ENCODE measurements around the gene DCP1B.

The DCP1B gene

DNA sequence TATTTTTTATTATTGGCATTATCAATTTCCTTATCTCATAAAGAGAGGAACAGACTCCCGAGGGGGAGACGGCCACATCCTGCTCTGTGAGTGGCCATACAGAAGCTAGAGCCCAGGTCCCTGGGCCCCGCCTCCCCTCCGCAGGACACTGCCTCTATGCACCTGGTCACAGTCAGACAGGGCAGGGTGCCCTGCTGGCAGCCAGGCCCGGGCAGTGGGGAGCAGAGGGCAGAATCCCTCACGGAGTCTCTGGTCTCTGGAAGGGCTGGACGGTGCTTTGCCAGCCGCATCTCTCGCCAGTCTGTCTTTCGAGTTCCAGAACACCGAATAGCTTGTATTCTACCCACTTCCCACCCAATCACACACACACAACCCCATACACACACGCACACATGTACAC lies 69.4 kb downstream of the DCP1B start:
- DNase-seq (ENCODE audit: low spot score): no peak

DNA sequence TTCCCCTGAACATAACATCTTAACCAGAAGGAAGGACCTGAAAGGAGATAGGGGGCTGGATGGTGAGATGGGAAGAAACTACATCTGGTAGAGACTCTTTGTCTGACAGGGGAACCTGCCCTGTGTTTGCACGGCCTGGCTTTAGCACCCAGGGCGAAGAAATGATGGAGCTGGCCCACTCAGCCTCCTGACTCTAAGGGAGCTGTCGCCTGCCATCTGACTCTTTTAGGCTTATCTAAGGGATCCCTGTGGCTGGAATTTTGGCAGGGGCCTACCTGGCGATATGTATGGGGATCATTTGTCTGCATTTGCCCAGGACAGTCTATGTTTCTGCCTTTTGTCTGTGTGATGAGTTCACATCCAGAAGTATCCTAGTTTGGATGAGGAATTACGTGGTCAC lies 70.2 kb downstream of the DCP1B start:
- no peak for DNase-seq (ENCODE audit: low spot score)

DNA sequence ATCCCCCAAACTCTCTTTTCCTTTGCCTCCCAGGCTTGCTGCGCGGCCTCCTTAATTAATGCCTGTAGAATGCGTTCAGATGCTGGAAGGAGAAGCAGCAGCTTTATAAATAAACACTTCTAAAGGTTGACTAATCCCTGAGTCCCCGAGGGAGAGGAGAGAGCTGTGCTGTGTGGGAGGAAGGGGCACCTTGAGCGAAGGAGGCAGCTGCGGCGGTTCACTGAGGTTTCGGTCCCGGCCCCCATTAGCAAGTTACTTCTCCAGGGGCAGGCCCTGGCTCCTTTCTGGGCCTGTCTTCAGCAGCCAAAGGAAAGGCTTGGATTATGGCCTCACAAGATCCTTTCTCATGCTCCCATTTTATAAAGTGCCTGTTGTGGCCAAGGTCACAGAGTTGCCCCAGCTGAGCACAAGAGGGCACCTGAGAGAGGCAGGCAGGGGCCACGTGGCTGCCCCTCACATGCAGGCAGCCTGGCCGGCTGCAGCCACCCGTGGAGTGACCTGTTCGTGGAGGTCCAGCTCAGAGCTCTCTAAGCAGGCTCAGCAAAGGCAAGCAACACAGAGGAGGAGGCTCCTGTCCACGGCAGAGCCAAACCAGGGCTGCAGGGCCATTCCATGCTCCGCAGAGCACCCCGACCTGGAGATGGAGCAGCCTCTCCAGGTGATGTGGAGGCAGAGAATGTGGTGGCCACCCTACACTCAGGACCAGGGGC lies 70.8 kb downstream of the DCP1B start:
- DNase-seq (ENCODE audit: low spot score): no peak

DNA sequence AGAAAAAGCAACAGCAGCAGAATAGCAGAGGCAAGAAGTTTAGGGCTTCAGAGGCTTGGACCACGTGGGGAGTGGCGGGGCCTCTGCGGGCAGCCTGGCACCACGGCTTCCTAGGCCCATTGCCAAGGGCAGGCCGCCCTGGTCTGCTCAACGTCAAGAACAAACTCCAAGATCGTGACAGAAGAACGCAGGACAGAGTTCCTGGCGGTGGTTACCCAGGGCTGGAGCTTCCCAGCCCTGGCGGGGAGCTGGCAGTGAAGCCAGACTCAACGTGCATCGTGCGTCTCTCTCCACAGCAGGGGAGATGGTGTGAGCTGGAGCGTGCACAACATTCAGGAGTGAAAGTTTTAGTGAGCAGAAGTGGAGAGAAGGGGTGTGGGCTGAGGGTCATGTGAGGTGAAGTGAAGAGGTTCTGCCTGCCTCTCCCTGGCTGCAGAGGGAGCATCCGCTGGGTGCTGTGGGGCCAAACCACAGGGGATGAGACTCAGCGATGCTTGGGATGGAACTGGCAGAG lies 71.9 kb downstream of the DCP1B start:
- no peak for DNase-seq (ENCODE audit: low spot score)

DNA sequence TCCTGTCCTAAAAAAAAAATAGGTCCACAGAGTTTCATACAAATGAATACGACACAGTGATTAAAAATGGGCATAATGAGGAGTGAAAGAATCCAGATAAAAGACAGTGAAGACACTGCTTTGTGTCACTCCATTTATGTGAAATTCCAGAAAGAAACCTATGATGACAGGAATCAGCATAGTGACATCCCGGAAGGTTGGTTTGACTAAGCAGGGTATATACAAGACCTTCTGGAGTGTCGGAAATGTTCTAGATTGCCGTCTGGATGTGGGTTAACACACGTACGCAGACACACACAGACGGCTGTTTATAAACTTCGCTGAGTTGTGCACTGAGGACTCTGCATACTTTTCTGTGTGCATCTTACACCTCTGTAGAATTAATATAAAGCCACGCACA lies 72.6 kb downstream of the DCP1B start:
- DNase-seq (ENCODE audit: low spot score): no peak

DNA sequence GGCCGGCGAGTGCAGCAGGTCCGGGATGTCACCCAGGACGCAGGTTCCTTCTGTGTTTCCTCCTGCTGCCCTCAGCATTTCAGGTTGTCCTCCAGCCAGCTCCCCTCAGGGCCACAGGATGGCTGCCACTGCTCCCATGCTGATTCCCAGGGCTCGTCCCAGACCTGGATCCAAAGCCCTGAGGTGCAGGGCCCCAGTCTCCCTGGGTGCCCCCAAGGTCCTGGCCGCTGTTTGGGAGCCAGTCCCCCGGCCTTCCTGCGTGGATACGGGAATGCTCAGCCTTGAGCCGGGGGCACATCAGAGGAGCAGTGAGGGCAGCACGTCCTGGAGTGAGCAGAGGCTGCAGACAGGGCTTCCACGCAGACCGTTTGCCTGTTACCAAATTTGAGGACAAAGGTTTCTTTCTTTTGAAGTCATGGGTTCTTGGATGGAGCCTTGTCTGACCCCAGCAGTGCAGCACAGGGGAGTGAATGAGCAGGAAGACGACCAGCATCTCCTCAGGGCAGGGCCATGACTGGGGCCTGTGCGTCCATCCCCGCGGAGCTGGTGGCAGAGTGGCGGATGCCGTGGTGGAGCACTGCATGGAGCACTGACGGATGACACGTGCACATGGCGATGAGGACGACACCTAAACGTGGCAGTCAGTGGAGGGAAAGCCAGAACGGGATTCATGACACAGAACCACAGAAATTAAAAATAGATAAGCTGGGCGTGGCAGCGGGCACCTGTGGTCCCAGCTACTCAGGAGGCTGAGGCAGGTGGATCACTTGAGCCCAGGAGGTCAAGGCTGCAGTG lies 73.3 kb downstream of the DCP1B start:
- no peak for DNase-seq (ENCODE audit: low spot score)

DNA sequence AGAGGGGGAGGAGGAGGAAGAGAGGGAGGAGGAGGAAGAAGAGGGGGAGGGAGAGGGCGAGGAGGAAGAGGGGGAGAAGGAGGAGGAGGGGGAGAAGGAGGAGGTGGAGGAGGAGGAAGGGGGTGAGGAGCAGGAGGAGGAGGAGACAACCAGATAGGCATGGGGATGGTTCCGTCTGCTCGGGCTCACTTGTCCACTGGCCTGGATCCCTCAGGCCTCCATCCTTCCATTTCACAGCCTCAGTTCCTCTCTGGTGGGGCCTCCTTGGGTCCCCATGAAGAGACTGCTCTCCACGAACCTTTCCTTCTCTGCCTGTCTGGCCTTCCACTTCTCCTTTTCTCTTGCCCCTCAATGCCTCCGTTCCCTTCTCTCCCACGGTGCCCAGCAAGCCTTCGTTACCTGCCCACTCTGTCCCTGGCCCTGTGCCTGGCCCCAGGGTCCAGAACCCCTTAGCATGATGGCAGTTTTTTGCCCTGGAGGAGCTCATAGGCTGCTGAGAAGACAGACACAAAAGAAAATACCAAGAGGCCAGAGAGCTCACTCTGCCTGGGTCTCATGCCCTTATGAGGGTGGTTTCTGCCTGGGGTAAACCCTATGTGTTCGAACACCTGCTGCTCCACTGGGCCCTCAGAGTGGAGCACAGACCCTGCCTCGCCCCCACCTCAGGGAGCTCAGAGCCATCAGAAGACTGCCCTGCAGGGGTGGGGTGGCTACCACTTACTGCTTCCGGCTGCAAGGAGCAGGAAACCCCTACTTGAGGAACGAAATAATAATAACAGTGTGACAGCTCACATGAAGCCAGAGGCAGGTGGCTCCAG lies 74.1 kb downstream of the DCP1B start:
- no peak for DNase-seq (ENCODE audit: low spot score)

DNA sequence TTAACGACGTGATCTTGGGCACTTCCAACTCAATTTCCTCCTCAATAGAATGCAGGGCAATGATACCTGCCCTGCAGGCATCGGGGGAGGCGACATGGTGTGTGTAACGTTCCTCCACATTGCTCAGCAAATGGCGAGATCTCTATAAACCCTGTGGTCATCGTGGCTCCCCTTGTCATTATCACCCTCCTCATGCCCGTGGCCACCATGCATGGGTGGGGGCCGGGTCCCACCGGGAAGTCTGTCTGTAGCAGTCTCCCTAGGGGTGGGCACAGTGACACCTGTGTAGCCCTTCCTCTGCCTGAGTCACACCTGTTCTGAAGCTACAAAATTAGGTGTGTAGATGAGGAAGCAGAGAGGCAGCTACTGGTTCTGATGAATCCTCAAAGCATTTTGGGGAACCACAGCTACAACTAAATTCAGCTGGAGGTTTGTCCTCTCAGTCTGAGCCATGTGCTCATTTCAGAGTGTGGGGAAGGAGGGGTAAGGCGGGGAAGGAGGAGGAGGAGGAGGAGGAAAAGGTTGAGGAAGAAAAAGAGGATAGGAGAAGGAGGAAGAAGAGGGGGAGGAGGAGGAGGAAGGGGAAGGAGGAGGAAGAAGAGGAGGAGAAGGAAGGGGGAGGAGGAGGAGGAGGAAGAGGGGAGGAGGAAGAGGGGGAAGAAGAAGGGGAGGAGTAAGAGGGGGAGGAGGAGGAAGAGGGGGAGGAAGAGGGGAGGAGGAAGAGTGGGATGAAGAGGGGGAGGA lies 74.8 kb downstream of the DCP1B start:
- no peak for DNase-seq (ENCODE audit: low spot score)

DNA sequence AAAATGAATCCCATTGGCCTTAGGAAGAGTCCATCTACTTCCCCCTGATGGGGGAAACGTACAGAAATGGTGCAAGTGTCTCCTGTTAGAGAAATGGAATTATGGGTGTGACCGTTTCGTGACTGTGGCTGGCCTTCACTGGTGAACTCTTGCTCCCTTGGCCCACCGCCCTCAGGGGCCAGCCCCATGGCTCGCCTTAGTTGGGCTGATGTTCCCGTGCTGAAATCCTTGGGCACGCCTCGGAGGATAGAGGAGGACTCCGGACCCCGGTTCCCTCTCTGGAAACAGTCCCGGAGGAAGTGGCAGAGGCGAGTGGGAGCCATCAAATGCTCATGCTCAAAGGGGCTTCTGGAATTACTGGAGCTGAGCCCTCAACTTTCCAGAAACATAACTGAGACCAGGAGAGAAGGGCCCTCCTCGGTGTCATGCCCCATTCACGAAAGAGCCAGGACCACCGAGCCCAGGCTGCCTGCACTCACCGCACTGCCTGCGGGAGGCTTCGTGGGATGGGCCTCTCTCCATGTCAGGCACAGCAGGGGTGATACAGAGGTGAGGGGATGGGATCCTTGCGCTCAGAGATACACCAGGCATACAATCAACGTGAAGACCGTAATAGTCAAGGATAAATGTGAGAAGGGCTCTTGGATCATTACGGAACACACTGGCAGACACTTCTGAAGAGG lies 75.7 kb downstream of the DCP1B start:
- no peak for DNase-seq (ENCODE audit: low spot score)

DNA sequence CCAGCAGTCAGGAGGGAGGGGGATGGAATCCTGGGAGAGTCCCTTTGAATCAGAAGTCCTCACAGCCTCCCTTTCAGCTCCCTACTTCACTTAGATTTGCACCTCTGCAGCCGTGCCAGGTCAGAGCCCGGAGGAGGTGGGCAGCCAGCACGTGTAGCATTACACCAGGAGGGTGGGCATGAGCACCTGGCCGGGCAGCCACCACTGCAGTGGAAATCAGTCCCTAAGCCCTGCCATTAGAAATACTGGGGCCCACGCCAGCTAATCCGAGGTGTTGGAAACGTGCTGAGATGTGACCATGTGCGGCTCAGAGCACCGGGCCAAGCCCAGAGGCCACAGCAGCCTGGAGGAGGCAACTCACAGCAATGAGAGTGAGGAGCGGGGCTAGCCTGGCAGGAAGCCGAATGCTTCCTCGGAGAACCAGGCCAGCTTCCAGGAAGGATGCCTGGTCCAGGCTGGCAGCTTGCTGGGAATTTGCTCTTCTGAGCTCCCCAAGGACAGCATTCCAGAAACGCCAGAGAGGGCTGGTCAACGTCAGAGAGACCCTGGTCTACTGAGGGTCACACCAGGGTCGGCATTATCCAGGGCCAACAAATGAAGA lies 76.4 kb downstream of the DCP1B start:
- DNase-seq (ENCODE audit: low spot score): no peak

DNA sequence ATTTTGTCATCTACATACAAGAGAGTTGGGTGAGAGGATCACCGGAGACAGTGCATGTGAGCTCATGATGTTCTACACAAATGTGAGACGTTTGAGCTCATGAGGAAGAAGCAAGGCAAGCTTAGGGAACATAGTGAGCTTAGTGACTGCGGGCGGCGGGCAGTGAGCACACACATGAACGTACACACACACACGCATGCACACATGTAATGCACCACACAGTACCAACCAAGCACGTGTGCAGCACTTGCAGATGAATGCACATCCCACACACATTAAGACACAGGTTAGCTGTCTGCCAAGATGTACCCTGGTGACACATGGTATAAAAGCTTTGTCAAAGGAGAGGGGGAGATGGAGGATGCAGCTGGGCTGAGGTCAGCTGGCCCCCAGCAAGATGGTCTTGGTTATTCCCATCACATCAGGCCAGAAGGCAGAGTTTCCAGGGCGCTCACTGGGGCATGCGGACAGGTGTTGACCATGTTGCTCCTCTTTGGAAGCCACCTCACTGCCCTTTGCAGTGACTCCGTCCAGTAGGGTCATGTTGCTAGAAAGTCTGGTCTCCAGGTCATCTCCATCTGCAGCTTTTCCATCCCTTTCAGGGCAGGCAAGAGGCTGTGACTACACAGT lies 77.1 kb downstream of the DCP1B start:
- no peak for DNase-seq (ENCODE audit: low spot score)

DNA sequence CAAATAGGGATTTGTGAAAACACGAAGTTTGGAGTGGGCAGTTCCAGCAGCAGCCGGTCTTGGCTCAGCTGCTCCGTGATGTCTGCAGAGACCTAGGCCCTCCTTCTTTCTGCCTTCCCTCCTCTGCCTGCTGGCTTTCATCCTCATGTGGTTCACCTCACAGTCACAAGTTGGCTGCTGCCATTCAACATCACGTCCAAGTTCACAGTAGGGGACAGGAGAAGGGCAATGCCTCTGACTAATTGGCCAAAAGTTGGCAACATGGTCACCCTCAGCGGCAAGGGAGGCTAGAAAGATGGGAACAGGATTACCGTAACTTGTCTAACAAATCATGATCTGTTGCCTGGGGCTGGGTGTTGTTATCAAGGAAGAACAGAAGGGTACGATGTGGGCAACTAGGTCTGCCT lies 78.0 kb downstream of the DCP1B start:
- DNase-seq (ENCODE audit: low spot score): no peak

DNA sequence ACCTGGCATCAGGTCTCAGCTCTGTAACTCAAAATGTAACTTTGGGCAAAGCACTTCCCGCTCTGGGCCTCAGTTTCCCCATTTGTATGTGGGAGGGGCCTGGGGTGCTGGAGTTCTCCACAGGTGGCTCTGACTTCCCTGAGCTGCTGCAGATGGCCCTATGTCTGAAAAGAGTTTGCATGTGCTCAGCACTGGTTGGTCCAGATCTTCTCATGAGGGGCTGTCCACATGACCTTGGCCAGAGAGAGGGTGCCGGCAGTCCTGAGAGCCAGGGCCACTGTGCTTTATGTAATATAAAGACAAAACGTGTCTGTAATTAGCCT lies 78.6 kb downstream of the DCP1B start:
- DNase-seq (ENCODE audit: low spot score): no peak

DNA sequence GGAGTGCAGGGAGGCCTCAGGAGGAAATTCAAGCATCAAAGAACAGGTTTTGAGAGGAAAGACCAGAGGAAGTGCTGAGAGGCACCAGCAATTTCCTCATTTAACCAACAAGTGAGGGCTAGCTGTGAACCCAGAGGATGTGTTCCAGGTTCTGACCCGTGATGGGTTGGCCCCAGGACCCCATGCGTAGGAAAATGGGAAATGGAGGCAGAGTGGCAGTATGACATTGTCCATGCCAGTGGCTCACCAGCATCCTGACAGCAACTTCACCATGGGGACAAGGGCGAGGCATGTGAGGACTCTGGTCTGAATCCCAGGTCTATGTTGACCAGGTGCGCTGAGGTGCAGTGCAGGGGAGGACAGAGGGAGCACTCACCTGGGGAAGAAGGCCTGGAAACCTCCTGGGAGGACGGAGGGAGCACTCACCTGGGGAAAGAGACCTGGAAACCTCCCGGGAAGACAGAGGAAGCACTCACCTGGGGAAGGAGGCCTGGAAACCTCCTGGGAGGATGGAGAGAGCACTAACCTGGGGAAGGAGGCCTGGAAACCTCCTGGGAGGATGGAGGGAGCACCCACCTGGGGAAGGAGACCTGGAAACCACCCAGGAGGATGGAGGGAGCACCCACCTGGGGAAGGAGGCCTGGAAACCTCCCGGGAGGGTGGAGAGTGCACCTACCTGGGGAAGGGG lies 79.1 kb downstream of the DCP1B start:
- no peak for DNase-seq (ENCODE audit: low spot score)

DNA sequence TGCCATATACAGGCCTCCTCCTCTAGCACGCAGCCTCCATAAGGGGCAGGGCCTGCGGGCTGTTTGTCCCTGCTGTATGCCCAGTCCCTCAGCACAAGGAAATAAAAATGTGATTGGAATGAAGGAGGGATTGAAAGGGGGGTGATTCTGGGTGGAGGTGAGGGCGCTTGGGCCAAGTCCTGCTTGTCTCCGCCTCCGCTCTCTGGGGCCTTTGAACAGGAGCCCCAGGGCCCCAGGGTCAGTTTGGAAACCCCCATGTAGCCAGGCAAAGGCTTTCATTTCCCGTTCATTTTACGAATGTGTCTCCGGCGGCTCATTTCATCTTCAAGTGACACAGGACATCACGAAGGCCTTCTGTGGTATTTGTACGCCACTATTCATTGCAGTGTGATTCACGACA lies 81.3 kb downstream of the DCP1B start:
- no peak for DNase-seq (ENCODE audit: low spot score)

DNA sequence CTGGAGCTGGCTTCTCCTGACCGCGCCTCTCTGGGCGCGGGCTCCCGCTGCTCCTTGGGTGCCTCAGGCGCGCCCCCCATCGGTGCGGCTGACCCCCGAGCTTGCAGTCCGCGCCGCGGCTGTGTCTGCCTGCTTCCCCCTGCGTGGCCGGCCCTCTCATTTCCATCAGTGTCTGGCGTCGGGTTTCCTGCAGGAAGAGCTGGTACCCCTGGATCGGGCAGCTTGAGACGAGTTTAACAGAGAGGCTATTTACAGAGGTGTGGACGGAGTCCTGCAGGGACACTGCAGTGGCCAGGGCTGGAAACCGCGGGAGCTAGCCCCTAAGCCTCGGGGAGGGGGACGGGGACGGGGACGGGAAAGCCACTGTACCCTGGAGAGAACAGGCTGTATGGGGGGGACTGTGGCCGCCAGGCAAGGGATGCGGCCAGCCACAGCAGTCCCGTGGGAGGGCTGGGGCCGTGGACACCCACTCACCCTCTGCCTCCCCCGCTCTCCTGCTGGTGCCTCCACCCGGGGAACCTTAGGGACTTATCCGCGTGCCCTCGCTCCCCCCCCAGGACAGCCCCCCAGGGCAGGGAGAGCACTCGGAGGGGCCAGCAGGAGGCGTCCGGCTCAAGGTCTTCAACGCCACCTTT lies 82.1 kb downstream of the DCP1B start:
- DNase-seq (ENCODE audit: low spot score): no peak

DNA sequence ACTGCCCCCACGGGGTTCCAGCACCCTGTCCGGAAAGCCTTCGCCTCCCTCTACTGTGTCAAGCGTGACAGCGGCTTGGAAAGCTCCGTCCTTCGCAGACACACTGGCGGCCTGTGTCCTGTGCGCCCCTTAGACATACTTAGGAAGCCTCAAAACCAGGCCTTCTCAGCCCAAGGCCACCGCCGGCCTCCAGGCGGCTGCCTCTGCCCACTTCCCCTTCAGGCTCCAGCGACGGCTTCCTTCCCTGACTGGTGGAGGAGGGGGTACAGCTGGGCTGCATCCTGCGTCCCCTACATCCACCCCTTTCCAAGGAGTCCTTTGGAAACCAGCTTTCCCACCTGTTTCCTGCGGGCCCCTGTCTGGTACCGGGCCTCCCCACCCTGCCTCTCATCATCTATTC lies 83.3 kb downstream of the DCP1B start:
- no peak for DNase-seq (ENCODE audit: low spot score)

DNA sequence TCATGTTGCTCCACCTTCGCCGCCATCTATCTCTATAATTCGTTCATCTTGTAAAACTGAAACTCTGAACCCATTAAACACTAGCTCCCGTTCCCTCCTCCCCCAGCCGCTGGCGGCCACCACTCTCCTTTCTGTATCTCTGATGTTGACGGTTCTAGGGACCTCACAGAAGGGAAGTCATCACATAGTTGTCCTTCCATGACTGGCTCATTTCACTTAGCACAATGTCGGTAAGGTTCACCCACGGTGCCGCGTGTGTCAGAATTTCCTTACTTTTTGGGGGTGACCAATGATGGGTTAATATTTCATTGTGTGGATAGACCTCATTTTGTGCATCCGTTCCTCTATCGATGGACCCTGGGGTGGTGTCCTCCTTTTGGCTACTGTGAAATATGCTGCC lies 83.8 kb downstream of the DCP1B start:
- no peak for DNase-seq (ENCODE audit: low spot score)

DNA sequence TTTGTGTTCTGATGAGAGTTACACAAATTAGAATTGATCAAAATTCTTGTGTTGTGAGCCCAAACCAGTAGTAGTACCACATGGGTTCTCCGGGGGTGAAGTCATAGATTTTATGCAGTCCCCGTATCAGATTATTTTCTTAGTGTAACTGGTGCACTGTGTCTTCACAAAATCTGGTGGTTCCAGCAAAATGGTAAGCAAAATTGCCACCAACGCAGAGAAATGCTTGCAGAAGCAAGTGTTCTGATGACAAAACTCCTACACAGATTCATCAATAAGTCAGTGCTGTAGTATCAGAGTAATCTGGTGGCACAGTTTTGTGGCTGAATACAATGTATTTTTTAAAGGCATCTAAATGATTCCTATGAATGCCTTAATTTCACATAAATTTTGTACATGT lies 84.5 kb downstream of the DCP1B start:
- no peak for DNase-seq (ENCODE audit: low spot score)

DNA sequence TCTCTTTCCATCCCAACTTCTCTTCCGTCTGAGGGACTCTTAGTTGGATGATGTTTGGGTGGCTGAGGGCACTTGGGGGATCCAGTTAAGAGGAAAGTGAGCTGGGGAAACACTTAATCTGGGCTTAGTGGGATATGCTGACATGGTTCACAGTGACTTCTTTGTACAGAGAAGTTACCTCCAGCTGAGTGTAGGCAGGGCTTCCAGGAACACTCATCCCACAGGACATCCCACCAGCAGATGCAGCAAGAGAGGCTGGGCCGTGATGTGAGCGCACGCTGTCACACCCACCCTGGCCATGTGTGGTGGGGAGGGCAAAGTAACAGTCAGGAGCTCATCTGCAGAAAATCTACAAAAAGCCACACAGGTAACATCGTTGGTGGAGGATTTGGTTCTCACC lies 85.0 kb downstream of the DCP1B start:
- DNase-seq (ENCODE audit: low spot score): no peak

Measured in RKO (cell line).